Epithelial cell of esophagus (primary cell): ENCODE data around the gene TFCP2.
A peak's percentile ranks its signal among the peaks of the same experiment; 100 is the strongest.

ENCODE experiments used
- DNase-seq: peaks from one replicate; pipeline ENCODE4 v3.0.0; 2010; ENCODE audit warnings: low read depth
- H3K4me3 ChIP-seq: 2 replicates; pipeline ENCODE4 v1.5.1; 2011; ENCODE audit warnings: mild to moderate bottlenecking, low read length, control low read depth
- CTCF ChIP-seq: IDR thresholded peaks from 2 replicates; pipeline ENCODE4 v1.5.1; 2011; ENCODE audit warnings: low read depth, mild to moderate bottlenecking, low read length, control low read depth, inconsistent platforms; ENCODE audit not compliant: insufficient read depth; ENCODE audit errors: missing control alignments

The TFCP2 gene

GRCh38 chr12:51131745-51132521 is 41.0 kb downstream of the TFCP2 start:
- no peak for DNase-seq
- H3K4me3 ChIP-seq, result no peak overlapping the region
- no peak for TF ChIP-seq CTCF

- no peak for DNase-seq
- no peak for TF ChIP-seq CTCF
- no peak overlapping the region for H3K4me3 ChIP-seq
Measured at GRCh38 chr12:51128919-51129318, 44.0 kb downstream of the TFCP2 start.

- DNase-seq, result peak; percentile 89
Measured at GRCh38 chr12:51127050-51127729, 45.7 kb downstream of the TFCP2 start.

GRCh38 chr12:51126297-51126696 is 46.6 kb downstream of the TFCP2 start:
- DNase-seq, result no peak
- no peak overlapping the region for H3K4me3 ChIP-seq
- no peak for TF ChIP-seq CTCF

More at GRCh38 chr12:51127050-51127729, 45.7 kb downstream of the TFCP2 start:
- no peak overlapping the region for H3K4me3 ChIP-seq
- no peak for TF ChIP-seq CTCF

GRCh38 chr12:51124504-51124903 is 48.4 kb downstream of the TFCP2 start:
- TF ChIP-seq CTCF, result no peak
- DNase-seq, result no peak
- H3K4me3 ChIP-seq, result no peak overlapping the region

GRCh38 chr12:51122844-51123243 is 50.1 kb downstream of the TFCP2 start:
- TF ChIP-seq CTCF, result no peak
- DNase-seq, result peak; percentile 3

GRCh38 chr12:51118706-51119105 is 54.2 kb downstream of the TFCP2 start:
- no peak overlapping the region for H3K4me3 ChIP-seq
- peak; percentile 97 for DNase-seq
- TF ChIP-seq CTCF, result no peak

More at GRCh38 chr12:51122844-51123243, 50.1 kb downstream of the TFCP2 start:
- H3K4me3 ChIP-seq, result no peak overlapping the region
